CD4-positive, alpha-beta T cell treated with Interleukin-21 for 1 hour (primary cell): ENCODE results near the gene OR5F1.

Experiments used
- DNase-seq: peaks from one replicate; pipeline ENCODE4 v3.0.0-alpha.2; 2020

Gene OR5F1

GRCh38 chr11:55994525-55994924 is at the start of gene OR5F1:
TSS of gene OR5F1 (minus strand) at chr11:55994625. CDS start at chr11:55994625, 0 bp downstream.
- DNase-seq: no peak

- DNase-seq: no peak
Measured at GRCh38 chr11:56027354-56027753, 32.9 kb upstream of the OR5F1 start, which contains the start of gene OR5AS1. TSS of gene OR5AS1 (plus strand) at chr11:56027654. CDS start at chr11:56030419, 2,765 bp downstream.

- no peak for DNase-seq
Measured at GRCh38 chr11:56013805-56014204, 19.4 kb upstream of the OR5F1 start.

DNA sequence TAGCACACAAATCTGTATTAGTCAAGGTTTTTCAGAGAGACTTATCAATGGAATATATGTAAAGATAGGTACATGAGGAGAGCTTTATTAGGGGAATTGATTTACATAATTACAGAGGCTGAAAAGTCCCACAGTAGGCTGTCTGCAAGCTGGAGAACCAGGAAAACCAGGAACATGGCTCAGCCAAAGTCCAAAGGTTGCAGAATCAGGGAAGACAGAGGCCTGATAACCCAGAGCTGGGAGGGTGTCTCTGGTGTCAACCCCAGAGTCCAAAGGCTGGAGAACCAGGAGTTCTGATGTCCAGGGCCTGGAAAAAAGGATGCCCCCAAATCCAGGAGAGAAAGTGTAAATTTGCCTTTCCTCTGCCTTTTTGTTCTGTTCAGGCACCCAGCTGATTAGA is 16.3 kb upstream of the OR5F1 start:
- no peak for DNase-seq

- no peak for DNase-seq
Measured at GRCh38 chr11:55970935-55971334, 23.5 kb downstream of the OR5F1 start.

DNA sequence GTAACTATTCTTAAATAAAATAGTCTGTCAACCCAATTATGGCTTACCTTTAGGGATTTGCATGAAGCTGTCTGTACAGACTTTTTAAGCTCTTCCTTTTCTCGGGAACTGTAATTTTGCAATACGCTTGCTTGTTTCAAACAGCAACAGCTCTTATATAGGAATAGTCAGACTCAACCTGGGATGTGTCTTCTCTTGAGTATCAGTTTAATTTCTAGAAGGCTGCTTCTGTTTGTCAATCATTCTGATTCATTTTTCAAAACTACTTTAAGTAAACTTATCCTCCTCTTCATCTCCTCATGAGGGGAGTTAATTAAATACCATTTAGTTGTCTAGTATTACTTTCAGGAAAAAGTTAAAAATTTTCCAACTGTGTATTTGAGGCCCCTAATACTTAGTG is 24.6 kb downstream of the OR5F1 start, which contains the start of gene OR10AG1:
Gene OR10AG1 (minus strand): TSS at position 101 of the 400 bp plus-strand sequence. CDS start 38 bp downstream, at position 63.
- DNase-seq: no peak

- DNase-seq: no peak
Measured at GRCh38 chr11:55967914-55968313, 26.5 kb downstream of the OR5F1 start.

GRCh38 chr11:55966391-55966790 is 28.0 kb downstream of the OR5F1 start:
- DNase-seq: no peak

- no peak for DNase-seq
Measured at GRCh38 chr11:55956521-55956920, 37.9 kb downstream of the OR5F1 start.

DNA sequence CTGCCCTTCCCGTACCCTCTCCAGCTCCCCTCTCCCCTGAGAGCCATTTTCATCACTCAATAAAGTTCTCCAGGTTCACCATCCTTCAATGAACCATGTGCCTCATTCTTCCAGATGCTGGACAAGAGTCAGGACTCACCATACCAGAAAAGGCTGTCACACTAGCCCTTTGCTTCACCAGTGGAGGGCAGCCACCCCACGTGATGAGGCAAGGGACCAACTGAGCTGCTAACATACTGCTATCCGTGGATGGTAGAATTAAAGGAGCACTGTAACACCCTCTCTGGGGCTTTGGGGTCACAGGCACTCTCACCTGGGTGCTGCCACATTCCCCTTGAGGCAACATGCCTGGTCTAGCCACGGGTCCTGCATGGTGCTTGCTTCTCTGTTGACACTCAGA is 45.1 kb downstream of the OR5F1 start:
- DNase-seq: no peak
